GM18868 (cell line): ENCODE measurements around the gene SENP6.
"Not testable (repeated sequence)": the region's sequence is repeated elsewhere in the genome, so short reads cannot be mapped to it uniquely, and the experiment has no call there.

ENCODE experiments used
- ATAC-seq: cut with Tn5 transposase; IDR thresholded peaks from one replicate; pipeline ENCODE4 v1.9.1; 2021; ENCODE audit warnings: mild to moderate bottlenecking, moderate library complexity; ENCODE audit not compliant: unreplicated experiment

The SENP6 gene

GRCh38 chr6:75656479-75656878 is 54.8 kb downstream of the SENP6 start:
- ATAC-seq = no peak

DNA sequence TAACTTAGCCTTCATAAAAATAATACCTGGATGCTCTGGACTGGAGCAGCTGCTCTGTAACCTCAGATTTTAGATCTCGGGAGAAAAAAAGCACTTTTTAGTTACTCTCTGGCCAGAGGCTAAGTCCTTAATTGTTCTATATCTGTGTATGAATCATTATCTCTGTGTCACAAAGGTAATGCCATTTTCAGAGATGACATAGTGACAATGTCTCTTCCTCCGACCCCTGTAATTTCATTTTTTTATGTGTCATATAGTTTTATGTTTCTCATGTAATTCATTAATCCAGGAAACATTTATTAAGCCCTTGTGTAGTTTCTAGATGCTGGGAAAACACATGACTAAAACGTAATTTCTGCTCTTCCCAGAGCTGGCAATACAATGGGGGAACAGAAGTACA is 55.6 kb downstream of the SENP6 start:
- no peak for ATAC-seq

GRCh38 chr6:75666592-75666991 is 64.9 kb downstream of the SENP6 start:
- ATAC-seq = no peak

GRCh38 chr6:75673884-75674283 is 72.2 kb downstream of the SENP6 start:
- ATAC-seq = no peak

- ATAC-seq = no peak
Measured at GRCh38 chr6:75676377-75676776, 74.7 kb downstream of the SENP6 start.

GRCh38 chr6:75682548-75682947 is 80.9 kb downstream of the SENP6 start:
- ATAC-seq = not testable (repeated sequence)

DNA sequence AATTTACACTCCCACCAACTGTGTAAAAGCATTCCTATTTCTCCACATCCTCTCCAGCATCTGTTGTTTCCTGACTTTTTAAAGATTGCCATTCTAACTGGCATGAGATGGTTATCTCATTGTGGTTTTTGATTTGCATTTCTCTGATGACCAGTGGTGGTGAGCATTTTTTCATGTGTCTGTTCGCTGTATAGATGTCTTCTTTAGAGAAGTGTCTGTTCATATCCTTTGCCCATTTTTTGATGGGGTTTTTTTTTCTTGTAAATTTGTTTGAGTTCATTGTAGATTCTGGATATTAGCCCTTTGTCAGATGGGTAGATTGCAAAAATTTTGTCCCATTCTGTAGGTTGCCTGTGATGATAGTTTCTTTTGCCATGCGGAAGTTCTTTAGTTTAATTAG is 81.3 kb downstream of the SENP6 start:
- not testable (repeated sequence) for ATAC-seq

GRCh38 chr6:75687535-75687934 is 85.9 kb downstream of the SENP6 start:
- ATAC-seq = not testable (repeated sequence)

- not testable (repeated sequence) for ATAC-seq
Measured at GRCh38 chr6:75687937-75688336, 86.3 kb downstream of the SENP6 start.

GRCh38 chr6:75689576-75689975 is 87.9 kb downstream of the SENP6 start:
- ATAC-seq = no peak

- ATAC-seq = no peak
Measured at GRCh38 chr6:75691012-75691411, 89.3 kb downstream of the SENP6 start.

DNA sequence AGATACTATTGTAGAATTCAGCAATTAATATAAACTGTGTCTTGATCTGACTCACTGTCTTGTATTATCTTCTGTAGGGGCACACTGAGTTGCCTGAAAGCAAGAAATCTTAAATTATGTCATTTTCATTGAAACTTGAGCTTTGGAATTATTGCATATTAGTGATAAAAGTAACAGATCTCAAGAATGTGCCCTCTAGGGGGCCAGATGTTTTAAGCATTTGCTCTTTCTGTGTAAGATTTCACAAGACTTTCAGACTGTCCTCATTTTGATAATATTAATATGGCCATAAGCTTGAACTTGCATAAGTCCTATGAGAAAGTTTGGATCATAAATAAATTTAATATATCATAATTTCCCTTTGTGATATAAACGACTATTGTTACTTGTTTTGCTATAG is 91.9 kb downstream of the SENP6 start:
- no peak for ATAC-seq

GRCh38 chr6:75694406-75694805 is 92.7 kb downstream of the SENP6 start:
- ATAC-seq = no peak

DNA sequence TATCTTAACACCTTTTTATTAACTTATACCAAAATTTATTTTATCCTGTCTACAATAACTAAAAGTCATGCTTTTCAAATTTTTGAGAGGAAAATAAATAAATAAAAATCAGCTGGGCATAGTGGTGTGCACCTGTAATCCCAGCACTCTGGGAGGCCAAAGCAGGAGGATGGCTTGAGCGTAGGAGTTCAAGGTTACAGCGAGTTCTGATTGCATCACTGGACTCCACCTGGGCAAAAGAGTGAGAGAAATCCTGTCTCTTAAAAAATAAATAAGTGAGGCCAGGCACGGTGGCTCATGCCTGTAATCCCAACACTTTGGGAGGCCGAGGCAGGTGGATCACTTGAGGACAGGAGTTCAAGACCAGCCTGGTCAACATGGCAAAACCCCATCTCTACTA is 106.7 kb downstream of the SENP6 start:
- ATAC-seq = not testable (repeated sequence)

DNA sequence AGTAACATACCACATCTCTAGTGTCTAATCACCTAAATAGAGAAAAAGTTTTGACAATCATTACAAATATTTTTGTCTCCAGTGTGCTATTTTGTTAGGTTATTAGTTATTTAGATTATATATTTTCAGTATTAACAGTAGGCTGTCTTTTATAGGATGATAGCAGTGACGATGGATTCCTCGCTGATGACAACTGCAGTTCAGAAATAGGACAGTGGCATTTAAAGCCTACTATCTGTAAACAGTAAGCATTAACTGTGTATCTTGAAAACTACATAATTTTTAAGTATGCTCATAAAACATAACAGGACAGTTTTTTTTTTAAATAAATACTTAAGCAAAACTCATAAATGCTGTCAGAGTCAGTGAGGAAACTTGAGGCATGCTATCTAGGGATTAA is 109.5 kb downstream of the SENP6 start:
- no peak for ATAC-seq

DNA sequence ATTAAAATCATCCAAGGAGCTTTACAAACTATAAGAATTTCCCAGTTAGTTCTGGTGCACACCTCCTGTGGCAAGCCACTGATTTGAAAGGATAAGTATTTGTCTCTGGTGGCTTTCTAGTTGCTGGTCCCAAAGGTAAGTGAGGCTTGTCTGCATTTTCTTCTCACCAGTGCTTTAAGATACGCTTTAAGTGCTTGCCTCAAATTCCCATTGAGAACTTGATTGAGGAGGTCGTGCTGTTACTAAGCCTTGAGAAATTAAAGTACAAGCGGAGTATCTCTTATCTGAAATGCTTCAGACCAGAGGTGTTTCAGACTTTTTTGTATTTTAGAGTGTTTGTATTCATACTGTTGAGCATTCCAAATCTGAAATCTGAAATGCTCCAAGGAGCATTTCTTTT is 117.5 kb downstream of the SENP6 start:
- no peak for ATAC-seq

- ATAC-seq = no peak
Measured at GRCh38 chr6:75723382-75723781, 121.7 kb downstream of the SENP6 start.

GRCh38 chr6:75727206-75727605 is 125.5 kb downstream of the SENP6 start:
- ATAC-seq = no peak

DNA sequence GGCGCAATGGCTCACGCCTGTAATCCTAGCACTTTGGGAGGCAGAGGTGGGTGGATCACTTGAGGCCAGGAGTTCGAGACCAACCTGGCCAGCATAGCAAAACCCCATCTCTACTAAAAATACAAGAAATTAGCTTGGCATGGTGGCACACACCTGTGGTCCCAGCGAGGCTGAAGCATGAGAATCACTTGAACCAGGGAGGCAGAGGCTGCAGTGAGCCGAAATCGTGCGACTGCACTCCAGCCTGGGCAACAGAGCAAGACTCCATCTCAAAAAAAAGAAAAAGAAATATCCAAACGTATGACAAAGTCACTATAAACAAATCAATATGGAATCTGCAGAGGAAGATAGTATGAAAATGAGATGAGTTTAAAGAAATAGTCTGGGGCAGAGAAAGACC is 129.3 kb downstream of the SENP6 start:
- ATAC-seq = not testable (repeated sequence)

DNA sequence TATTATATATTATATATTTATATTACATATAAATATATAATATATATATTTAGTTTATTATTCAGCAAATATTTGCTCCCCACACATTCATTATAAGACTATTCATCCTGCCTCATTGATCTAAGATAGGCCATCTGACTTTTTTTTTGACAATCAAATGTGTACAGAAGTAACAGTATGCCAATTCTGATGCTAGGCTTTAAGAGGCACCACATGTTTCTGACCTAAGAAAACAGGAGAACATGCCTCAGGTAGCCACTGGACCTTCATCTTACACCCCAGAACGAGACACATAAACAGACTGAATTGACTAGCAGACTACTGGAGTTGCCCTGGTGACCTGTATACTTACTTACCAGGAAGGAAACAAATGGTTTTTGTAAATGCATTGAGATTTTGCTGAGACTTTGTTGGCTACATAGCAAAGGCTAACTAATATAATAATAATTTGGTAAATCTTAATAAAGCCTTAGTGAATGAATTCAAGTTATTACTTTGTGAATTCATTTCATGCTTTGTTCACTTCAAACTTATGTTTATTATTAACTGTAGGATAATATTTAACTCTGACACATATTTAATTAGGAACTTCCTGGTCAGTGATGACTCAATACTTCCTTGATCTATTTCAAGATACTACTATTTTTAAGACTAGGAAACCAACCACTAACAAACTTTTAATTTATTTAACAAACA is 134.0 kb downstream of the SENP6 start:
- peak; percentile 66 for ATAC-seq

DNA sequence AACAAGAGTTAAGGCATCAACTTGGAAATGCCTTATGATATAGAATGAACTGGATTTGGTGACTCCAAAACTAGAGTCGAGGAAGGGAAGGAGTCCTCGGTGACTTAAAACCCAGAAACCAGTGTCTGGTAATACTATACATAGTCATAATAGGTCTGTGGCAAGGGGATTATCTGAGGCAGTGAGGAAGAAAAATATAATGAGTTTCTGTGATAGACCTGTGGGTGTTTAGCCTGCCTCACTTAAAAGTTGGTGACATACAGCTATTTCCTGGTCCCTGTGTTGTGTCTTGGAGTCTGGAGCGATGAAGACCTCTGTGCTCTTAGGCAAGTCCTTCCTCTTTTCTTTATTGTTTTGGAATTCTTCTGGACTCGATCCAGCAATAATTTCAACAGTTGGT is 142.3 kb downstream of the SENP6 start:
- ATAC-seq = no peak

GRCh38 chr6:75745404-75745803 is 143.7 kb downstream of the SENP6 start:
- no peak for ATAC-seq

DNA sequence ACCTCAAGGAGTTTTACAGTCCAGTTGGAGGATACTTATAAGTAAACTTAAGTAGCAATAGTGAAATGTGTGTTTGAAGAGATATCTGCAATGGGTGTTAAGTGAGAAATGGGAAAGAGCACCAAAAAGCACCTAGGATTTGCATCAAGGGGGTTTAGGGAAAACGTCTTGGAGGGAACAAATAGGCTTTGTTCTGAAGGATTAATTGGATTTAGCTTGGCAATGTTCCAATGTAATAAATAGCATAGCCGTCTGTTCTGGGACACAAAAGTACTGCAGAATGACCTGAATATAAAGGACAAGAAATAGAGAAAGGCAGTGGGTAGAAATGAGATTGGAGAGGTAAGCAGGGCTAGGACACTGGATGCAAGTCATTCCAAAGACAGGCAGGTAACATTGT is 144.5 kb downstream of the SENP6 start:
- no peak for ATAC-seq
